ENCODE data around the gene MRPL39. TPM values are rescaled to one million over a fixed set of nuclear protein-coding genes. Genes with fewer than 3 reads are reported as not detected.

Gene MRPL39
- total RNA-seq, 6 experiments from 2014 or later, result 25.3 to 34.1 (median 31.7) TPM

DNA sequence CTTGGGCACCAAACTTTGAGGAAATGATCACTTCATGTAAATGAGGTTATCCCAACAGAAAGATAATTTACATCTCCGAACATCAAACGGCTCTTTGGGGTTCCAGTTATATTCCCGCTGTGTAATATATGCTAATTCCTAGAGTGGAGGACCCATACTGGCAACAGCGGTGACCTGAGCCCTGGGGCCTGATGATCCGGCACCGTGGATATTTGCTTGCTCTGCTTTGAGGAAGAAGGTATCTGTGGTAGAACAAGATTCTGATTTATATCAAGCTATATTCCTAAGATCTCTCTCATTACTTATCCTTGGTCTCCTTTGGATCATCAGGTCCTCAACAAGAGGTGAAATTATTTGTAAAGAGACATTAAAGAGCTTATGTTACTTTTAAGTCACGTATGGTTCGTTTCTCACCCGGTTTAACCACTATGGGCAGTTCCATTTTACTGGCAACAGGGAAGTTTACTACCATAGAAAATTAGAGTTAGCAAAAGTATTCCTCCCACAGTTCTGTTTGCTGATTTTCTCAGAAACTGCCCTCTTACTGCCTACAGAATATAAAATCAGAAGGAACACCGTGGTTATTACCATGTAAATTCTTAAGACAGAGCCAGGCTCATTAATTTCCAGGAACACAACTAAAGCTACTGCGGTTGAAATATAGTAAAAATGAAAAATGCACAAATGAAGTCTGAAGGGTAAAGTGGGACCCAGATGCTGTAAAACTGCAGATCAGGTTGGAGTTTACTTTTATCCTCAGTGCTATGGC lies 56.7 kb downstream of the MRPL39 start:
- TF ChIP-seq, protein P1, sequence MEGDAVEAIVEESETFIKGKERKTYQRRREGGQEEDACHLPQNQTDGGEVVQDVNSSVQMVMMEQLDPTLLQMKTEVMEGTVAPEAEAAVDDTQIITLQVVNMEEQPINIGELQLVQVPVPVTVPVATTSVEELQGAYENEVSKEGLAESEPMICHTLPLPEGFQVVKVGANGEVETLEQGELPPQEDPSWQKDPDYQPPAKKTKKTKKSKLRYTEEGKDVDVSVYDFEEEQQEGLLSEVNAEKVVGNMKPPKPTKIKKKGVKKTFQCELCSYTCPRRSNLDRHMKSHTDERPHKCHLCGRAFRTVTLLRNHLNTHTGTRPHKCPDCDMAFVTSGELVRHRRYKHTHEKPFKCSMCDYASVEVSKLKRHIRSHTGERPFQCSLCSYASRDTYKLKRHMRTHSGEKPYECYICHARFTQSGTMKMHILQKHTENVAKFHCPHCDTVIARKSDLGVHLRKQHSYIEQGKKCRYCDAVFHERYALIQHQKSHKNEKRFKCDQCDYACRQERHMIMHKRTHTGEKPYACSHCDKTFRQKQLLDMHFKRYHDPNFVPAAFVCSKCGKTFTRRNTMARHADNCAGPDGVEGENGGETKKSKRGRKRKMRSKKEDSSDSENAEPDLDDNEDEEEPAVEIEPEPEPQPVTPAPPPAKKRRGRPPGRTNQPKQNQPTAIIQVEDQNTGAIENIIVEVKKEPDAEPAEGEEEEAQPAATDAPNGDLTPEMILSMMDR (IDR thresholded peaks at IDR 0.05), result no peak
- no peak for DNase-seq
- Mint-ChIP-seq H3K4me3 (no peak overlapping the region), H3K9me3 (no peaks in the 10 kb centered on the region), H3K4me1 (ENCODE audit: low read depth) (peaks cover 2% of the 10 kb centered on the region), H3K27ac (no peak overlapping the region), H3K36me3 (ENCODE audit: low read depth) (no peaks in the 10 kb centered on the region), H3K27me3 (ENCODE audit: insufficient read depth) (peaks cover 5% of the 10 kb centered on the region)

DNA sequence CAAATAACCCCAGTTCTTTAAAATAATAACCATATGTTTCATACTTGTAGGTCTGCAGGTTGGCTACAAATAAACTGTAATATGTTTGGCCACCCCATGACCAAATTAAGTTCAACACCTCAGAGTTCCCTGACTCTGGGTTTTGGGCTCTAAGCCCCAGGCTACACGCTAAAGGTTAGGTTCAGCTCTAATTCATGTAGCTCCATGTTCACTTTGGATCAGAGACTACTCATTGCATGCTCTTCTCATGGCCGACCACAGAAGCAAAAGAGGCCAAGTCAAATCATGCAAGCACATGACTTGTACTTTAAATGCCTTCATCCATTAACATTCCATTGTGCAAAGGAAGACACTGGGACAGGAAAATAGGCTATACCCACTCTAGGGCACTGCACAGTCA lies 66.2 kb downstream of the MRPL39 start:
- Mint-ChIP-seq H3K9me3 (peaks cover 16% of the 10 kb centered on the region), H3K27ac (no peak overlapping the region), H3K27me3 (ENCODE audit: insufficient read depth) (peaks cover 7% of the 10 kb centered on the region)

DNA sequence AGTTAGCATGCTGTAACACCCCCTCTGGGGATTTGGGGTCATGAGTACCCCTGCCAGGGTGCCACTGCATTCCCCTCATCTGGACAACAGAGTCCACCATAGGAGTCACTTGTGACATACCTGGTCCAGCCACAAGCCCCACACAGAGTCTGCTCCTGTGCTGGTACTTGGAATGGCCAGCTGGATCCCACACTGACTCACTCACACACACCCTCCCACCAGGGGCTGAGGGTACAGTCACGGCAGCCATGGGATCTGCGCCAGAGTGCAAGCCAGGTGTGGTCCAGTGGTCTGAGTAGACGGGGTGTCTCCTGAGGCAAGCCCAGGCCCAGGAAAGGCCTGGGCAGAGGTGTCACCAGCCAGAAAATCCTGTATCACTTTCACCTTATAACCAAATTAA lies 67.7 kb downstream of the MRPL39 start:
- no peak overlapping the region for H3K27ac Mint-ChIP-seq
- peaks cover 16% of the 10 kb centered on the region for H3K9me3 Mint-ChIP-seq
- H3K4me3 Mint-ChIP-seq, result no peak overlapping the region
- DNase-seq, result no peak
- no peaks in the 10 kb centered on the region for H3K4me1 Mint-ChIP-seq (ENCODE audit: low read depth)
- H3K36me3 Mint-ChIP-seq (ENCODE audit: low read depth), result no peaks in the 10 kb centered on the region
- peaks cover 4% of the 10 kb centered on the region for H3K27me3 Mint-ChIP-seq (ENCODE audit: insufficient read depth)
- TF ChIP-seq, protein P1 (IDR thresholded peaks at IDR 0.05), result no peak

More for the DNA sequence above, 66.2 kb downstream of the MRPL39 start:
- Mint-ChIP-seq H3K4me1 (ENCODE audit: low read depth) (no peaks in the 10 kb centered on the region), H3K36me3 (ENCODE audit: low read depth) (no peaks in the 10 kb centered on the region), H3K4me3 (no peak overlapping the region)
- TF ChIP-seq, protein P1 (IDR thresholded peaks at IDR 0.05), result no peak
- no peak for DNase-seq

DNA sequence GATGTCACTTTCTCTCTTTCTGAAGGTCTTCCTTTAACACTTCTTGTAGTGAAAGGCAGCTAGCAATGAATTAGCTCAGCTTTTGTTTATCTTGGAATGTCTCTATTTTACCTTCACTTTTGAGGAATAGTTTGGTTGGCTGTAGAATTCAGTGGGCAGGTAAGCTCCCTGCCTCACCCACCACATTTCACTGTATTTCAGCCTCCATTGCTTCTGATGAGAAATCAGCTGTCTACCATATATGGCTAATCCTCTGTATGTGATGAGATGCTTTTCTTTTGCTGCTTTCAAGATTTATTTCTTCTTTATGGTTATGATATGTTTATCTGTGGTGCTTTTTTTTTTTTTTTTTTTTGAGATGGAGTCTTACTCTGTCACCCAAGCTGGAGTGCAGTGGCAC lies 70.1 kb downstream of the MRPL39 start:
- H3K4me1 Mint-ChIP-seq (ENCODE audit: low read depth), result no peaks in the 10 kb centered on the region
- peaks cover 16% of the 10 kb centered on the region for H3K9me3 Mint-ChIP-seq
- no peak for DNase-seq
- H3K27me3 Mint-ChIP-seq (ENCODE audit: insufficient read depth), result peaks cover 4% of the 10 kb centered on the region
- TF ChIP-seq, protein P1 (IDR thresholded peaks at IDR 0.05), result no peak
- no peak overlapping the region for H3K27ac Mint-ChIP-seq
- no peaks in the 10 kb centered on the region for H3K36me3 Mint-ChIP-seq (ENCODE audit: low read depth)
- H3K4me3 Mint-ChIP-seq, result no peak overlapping the region

DNA sequence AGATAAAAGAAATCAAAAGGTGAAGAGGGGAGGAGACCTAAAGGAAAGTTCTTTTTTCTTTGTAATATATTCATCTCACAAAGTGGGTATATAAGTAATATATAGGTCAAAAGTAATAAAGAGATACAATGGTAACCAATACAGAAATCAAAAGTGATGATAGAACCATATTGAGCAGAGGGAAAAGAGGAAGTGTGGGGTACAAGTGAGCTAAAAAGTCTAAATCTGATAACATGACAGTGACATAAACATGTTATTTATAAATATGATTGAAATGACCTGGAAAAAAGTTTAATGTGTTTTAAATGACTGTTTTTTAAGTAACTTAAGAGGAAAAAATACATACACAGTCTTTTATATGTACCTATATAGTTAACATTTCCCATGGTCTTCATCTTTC lies 70.5 kb downstream of the MRPL39 start:
- TF ChIP-seq, protein P1 (IDR thresholded peaks at IDR 0.05), result no peak
- DNase-seq, result no peak
- no peaks in the 10 kb centered on the region for H3K4me1 Mint-ChIP-seq (ENCODE audit: low read depth)
- no peaks in the 10 kb centered on the region for H3K36me3 Mint-ChIP-seq (ENCODE audit: low read depth)
- H3K27ac Mint-ChIP-seq, result no peak overlapping the region
- peaks cover 4% of the 10 kb centered on the region for H3K27me3 Mint-ChIP-seq (ENCODE audit: insufficient read depth)
- peaks cover 16% of the 10 kb centered on the region for H3K9me3 Mint-ChIP-seq
- no peak overlapping the region for H3K4me3 Mint-ChIP-seq

Measured in HFFc6 (cell line).